Measurements from ENCODE around the gene RPN2.

GRCh38 chr20:37179683-37180524 is 774 bp downstream of the RPN2 start:
- TF ChIP-seq CTBP1 (IDR thresholded peaks at IDR 0.05; ENCODE audit: borderline replicate concordance), result no peak
- TF ChIP-seq TARDBP (IDR thresholded peaks at IDR 0.05), result no peak
- TF ChIP-seq L3MBTL2 (conservative IDR thresholded peaks at IDR 0.05), result no peak
- no peak for TF ChIP-seq ARNT (IDR thresholded peaks at IDR 0.05)
- TF ChIP-seq PKNOX1 (IDR thresholded peaks at IDR 0.05), result no peak
- no peak for TF ChIP-seq BHLHE40 (IDR thresholded peaks at IDR 0.05; ENCODE audit: borderline replicate concordance)
- no peak for TF ChIP-seq SUZ12 (IDR thresholded peaks at IDR 0.05)

Measured in HEK293T (cell line).